HG03045 (cell line): ENCODE measurements around the gene LGALS3BP.

Experiments
- ATAC-seq: cut with Tn5 transposase; IDR thresholded peaks from one replicate; pipeline ENCODE4 v1.9.1; 2021; ENCODE audit warnings: mild to moderate bottlenecking, moderate library complexity; ENCODE audit not compliant: unreplicated experiment

LGALS3BP gene

DNA sequence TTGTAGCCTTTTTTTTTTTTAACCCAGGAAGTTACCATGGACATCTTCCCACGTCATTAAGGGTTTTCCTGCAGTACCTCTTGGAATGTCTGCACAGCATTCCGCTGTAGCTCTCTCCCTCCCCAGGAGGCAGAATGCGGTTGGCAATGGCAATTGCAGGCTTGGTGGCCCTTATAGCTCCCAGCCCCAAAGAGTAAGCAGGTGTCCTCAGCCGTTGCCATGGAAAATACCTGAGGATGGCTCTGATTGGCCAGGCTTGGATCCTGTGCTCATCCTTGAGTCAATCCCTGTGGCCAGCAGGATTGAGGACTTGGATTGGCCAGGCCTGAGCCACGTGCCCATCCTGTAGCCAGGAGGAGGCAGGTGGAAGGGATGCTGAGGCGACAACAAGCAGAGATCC lies 39.0 kb downstream of the LGALS3BP start:
- ATAC-seq: no peak

DNA sequence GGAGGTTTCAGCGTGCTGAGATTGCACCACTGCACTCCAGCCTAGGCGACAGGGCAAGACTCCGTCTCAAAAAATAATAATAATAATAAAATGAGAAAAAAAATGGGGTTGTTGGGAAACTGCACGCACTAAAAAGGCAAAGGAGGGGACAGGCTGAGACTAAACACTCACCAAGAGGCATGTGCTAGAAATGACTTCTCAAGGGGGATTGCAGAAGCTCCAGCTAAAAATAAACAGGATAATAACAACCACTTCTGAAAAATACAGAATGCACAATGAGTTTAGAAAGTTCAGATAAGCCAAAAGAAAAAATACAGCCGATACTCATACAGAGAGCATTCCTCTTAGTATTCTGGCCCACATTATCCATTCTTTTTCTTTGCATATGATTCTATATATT lies 39.5 kb downstream of the LGALS3BP start:
- ATAC-seq: no peak

DNA sequence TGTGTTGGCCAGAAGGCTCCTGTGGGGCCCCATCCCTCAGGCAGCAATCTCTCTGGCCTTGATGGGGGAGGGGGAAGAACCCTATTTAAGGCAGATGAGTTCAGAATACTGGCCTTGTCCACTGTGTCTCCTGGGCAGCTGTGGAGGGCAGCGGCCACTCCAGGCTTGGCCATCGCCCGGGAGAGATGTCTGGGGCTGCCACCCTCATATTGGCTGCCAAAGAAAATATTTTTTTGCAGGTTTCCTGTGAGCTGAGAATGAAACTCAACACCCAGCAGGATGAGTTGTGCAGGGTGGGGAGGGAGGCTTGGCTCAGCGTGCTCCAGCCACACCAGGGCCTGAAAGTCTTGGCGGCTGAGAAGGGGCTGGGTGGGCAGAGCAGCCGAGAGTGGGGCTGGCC lies 40.1 kb downstream of the LGALS3BP start:
- no peak for ATAC-seq

DNA sequence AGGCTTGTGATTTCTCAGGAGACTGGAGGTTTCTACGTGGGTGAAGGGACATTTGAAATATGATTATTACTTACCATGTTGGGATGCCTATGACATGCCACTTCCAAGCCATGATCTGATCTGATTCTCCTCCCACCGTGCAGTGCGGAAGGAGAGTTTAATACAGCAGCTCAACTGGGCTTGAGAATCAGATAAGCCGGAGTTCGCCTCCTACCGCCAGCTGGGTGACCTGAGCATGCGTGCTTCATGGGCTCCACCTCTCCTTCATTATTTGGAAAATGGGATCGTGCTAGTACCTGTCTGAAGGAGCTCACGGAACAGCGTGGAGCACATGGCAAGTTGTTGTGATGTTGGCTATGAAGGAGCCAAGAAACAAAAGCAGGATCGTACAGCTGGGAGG lies 42.2 kb downstream of the LGALS3BP start:
- ATAC-seq: no peak

DNA sequence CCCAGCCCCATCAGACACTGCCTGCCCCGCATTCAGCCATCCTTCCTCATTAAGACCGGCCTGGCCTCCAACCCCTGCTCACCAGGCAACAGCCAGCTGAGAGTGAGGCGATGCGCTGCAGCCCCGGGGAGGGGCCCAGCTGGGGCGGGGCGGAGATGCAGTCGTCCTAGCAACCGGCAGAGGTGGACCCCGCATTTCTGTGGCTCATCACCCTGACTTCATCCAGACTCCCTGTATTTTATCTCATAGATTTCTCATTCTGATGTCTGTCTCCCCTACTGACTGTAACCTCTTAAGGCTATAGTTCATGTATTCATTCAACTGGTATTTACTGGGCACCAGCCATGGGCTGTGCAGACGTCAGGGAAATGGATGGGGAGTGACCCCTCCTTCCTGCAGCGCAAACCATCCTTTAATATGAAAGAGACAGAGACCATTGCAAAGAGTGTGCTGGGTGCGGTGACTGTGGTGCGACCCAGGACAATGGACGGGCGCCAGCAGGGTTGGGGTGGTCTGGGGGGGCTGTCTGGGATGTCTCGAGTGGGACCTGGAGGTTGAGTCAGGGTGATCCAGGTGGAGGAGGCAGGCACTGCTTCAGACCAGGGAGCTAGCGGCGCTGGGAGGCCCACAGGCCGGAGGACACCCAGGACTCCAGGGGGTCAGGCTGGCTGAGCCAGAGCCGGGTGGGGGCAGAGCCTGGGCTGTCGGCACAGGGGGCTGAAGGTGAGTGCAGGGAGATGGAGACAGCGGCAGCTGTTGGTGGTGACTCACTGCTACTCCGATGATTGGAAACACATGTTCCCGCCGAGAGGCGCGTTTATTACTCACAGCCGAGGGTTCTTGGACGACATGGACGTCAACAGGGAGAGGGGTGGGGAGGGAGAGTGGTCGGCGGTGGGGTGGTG lies 44.1 kb downstream of the LGALS3BP start:
- ATAC-seq: no peak

DNA sequence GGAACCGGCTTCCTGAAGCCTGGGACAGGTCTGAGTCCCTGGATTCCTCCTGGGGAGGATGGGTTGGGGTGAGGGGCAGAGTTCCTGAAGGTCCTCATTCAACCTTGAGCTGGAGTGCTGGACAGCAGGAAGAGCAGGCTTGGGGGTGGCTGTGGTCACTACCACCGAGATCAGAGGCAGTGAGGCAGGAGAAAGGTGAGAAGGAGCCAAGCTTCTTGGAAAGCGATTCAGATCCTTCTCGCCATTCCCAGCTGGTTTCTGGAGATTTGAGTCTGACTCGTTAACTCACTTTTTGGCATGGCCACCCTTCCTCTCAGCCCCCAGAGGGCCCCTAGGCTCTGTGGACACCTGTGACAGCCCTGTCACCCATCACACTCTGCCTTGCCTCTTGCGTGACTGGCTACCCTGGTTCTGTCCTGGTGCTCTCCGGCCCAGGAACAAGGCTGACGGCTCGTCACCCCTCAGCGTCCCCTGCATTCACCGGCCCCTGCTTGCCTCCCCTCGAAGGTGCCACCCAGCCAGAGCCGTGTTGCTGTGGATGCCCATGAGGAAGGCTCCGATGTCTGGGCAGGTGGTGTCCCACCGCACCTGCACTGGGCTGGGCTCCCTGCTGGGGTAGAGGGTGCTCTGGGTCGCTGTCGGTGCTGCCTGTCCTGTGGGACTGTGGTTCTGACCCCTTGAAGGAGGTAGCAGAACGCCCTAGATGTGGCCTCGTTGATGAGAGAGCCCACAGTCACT lies 44.9 kb downstream of the LGALS3BP start:
- no peak for ATAC-seq

DNA sequence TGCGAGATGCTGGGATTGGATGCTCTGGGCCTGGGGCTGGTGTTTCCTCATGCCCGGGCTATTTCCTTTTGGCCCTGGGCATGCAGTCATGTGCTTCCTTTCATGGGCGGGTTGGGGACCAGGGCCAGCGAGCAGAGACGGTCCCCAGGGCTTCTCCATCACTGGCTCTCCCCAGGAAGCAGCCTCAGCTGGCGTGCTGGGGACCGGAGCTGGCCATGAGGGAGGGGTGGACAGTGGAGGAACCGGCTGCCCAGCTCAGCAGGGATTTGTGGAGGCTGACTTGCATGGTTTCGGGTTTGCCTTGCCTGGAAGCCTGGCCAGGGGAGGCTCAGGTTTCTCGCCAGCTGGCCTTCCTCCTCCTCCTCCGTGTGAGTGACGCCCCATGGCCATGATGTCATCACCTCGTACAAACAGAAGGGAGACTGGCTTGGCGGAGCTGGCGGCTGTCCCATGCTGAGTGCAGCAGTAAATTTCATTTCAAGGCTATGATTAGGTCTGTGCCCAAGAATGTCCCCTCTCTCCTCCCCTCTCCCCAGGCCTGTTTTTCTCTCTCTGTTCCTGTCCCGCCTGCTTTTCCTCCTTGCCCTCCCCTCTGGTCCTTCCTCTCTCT lies 45.7 kb downstream of the LGALS3BP start:
- ATAC-seq: no peak

DNA sequence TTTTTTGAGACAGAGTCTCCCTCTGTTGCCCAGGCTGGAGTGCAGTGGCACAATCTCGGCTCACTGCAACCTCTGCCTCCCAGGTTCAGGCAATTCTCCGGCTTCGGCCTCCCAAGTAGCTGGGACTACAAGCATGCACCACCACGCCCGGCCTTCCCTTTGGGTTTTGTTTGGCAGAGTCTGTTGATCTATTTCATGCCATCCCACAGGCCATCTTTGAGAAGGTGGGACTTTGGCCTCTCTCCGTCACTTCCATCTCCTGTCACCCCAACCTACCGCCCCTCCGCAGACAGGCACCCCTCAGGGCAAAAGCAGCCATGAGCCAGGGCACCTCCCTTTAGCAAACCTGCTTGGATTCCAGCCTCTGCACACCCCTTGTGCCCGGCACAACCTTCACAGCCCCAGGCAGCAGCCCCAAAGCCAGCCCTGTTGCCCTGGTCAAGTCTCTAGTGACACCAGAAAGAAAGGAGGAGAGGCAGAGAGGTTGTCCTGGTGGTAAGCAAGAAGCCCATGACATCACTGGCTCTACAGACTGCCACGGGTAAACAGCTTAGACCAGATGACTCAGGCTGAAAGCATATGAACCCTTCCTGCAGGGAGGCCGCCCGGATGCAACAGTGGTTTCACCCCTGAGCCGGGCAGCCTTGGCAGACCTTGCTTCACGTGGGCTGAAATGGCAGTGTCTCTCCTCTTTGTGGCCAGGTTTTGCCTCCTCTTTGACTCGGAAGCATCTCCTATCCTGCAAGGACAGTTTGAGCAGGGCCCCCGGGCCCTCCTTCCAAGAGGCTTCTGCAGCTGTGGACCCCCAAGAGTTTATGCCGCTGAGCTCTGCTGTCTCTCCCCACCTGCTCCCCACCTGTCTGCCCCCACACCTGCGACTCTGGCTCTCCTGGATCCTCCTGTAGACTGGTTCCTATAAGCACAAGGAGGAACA lies 46.4 kb downstream of the LGALS3BP start:
- no peak for ATAC-seq

DNA sequence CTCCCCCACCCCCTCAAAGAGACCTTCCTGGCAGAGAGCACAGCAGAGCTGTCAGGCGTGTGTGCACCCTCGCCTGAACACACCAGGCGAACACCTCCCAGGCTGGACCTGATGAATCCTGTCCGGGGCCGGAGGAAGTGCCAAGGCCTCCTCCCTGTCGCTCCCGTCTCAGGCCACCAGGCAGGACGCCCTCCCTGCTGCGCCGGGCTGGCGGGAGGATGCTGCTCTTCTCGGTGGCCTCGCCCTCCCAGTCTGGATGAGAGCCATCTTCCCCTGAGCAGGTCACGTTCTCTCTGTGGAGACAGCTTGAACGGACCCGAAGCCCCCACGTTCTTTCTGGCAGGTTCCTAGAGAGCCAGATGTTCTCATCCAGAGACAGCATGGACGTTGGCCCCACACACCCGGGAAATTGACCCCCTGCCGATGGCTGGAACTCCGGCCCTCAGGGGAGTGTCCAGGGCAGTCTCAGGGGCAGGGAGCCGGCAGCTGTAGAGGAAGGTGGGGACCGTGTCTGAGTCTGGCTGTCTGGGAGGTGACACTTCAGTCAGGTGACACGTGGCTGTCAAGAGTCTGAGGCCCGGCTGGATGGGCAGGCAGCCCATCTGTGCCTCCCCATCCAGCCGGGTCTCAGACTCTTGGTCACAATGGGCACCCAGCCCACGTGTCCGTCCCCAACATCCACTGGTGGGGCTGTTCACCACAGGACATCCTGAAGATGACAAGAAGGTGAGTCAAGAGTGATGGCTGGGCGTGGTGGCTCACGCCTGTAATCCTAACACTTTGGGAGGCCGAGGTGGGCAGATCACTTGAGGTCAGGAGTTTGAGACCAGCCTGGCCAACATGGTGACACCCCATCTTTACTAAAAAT lies 49.6 kb downstream of the LGALS3BP start:
- no peak for ATAC-seq

DNA sequence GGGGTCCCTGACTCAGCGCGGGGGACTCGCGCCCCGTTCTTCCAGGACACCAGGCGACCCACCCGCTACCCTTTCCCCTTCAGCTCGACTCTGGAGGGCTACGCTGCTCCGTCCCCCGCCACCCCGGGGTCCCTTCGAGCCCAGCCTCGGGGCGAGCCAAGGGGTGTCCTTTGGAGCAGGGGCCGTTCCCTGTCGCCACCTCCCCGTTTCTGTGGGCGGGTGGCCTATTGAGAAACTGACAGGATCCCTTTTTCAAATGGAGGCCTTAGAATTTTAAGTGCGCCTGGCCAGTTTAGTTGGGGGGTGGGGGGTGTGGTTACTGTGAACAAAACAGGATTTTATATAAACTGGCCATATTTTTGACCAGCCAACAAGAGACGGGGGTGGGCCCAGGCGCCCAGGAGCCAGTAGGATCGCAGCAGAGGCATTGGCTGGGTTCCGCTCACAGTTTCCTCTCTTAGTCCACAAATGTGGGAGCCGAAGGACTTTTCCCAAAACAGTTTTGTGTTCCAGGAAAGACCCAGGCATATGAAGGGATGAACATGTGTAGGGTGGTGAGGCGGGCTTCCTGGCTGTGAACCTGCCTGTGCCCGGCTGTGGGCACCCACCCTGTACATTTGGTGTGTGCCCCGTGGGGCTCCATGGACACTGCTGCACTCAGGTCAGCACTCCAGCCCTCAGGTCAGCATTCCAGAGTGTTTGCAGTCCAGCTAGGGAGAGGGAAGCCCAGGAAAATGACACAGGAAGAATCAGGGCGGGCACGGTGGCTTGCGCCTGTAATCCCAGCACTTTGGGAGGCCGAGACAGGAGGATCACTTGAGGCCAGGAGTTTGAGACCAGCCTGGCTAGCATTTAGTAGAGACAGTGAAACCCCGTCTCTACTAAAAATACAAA lies 53.8 kb downstream of the LGALS3BP start:
- no peak for ATAC-seq

DNA sequence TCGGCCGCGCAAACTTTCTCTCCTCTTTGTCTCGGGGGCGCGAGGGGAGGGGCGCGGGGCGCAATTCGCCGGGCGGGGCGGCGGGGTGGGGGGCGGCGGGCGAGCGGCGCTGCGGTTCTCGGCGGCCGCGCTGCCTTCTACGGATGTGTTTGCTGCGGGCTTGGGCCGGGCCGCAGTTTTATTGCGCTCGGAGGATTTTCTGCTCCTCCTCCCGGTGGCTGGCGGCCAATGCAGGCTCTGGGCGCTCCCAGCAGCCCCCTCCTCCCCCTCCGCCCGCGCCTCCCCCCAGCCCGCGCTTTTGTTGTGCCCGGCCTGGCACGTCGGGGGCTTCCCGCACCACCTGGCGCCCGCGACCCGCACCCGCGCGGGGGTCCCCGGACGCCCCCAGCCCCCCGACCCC lies 54.5 kb downstream of the LGALS3BP start, which contains the start of gene TIMP2:
Gene TIMP2 (minus strand): TSS at position 154 of the 400 bp plus-strand sequence. CDS start 299 bp downstream, outside the sequence.
- ATAC-seq: no peak

DNA sequence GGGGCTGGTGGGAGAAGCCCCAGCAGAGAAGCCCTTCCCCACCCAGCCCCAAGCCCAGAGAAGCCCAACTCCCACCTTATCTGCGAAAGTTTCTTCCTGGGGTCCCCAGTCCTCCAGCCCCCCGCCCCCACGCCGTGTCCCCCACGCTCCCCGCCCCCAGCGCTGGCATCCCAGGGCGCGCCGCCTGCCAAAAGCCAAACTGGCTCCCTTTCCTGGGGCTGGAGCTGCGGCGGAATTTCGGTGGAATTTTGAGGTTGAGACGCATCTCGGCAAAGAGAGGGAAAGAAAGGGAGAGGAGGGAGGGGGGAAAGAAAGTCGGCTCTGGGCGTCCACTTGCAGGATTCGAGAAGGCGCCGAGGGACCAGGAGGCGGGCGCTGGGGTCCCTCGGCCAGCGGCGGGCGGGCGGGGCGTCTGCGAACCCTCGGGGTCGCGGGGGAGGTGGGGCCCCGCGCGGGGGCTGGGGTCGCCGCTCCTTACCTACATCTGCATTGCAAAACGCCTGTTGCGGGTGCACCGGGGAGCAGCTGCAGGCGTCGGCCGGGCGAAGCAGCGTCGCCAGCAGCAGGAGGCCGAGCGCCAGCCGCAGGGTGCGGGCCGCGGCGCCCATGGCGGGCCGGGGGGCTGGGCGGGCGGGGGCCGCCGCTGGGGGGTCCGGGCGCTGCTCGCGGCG lies 55.1 kb downstream of the LGALS3BP start:
- no peak for ATAC-seq

DNA sequence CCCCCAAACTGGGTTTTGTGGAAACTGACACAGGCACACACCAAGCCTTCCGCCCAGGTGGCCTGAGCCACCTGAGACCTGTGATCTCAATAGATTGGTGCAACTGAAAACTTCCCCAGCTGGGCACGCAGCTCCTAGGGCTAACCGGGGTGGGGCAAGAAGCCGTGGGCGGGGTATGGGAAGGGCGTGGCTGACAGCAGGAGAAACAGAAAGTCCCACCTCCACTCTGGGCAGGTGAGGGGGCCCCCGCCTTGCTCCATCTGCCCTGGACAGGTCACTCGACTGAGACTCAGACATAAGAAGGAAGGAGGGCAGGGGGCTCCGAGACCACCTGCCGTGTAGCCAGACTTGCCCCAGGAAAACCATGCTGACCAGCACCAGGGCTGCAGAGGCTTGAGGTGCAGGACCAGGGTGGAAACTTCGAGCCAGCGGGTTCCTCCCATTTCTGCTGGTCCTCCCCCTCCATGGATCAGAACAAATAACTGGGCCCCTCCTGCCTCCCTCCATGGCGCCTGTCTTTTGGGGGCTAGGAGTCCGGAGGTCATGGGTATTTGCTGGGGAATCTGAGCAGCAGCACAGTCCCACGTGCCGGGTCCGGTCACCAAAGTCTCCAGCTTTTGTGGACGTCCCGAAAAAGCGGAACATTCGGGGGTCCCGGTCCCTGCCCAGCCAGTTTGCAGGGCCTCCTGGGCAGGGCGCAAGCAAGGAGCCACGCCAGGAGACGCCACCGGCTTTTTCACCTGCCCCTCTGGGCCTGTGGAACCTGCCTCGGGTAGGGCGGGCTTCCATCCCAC lies 55.9 kb downstream of the LGALS3BP start:
- no peak for ATAC-seq

DNA sequence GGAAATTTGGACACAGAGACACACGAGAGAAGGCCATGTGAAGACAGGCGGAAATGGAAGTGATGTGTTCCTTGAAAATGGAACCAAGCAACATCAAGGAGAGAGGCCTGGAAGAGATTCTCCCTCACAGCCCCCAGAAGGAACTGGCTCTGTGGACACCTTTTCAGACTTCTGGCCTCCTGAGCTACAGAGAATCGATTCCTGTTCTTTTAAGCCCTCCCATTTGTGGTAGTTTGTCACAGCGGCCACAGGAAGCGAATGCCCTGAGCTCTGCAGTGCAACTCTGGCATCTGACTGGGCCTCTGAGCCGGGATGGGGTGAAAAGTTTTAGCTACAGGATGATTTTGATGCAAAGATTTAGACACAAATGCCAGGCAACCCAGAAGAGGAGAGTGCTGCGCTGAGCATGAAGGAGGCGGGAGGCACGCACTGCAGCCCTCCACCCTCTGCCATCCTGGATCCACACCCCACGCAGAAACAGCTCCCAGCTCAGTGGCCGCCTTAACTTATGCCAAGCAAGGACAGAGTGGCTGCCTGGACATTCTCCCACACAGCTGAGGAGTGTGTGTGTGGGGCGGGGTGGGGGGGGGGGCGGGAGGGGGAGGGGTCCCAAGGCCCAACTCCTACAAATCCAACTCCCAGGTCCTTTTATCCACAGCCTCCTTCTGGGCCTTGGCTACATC lies 56.8 kb downstream of the LGALS3BP start:
- ATAC-seq: no peak

DNA sequence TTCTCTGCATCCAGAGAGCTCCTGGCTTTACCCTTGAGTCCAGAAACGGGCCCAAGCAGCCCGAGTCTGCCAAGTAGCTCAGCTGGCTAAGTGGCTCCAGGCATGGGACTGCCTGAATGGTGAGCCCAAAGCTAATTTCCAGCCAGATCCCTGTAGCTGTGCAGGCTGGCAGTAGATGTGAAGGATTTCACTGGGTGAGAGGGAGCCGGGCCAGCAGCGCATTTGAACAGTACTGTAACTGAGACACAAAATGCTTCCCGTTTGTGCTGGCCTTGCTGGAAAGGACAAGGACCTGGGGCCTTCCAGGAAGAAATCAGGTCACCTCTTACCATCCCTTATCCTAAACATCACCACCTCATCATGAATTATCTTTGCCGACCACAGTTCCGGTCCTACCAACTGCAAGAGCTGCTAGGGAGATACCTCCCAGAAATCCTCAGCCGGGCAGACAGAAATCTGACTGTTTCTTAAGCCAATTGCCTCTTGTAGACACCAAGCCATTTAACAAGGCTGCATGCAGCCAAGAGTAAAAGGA lies 58.2 kb downstream of the LGALS3BP start:
- no peak for ATAC-seq
